ENCODE measurements around the gene SEC16A. TPM values are rescaled to one million over a fixed set of nuclear protein-coding genes. Genes with fewer than 3 reads are reported as not detected.
"Not testable (repeated sequence)": the region's sequence is repeated elsewhere in the genome, so short reads cannot be mapped to it uniquely, and the experiment has no call there.

SEC16A gene
- total RNA-seq, 4 donors from 2014 or later = 58.0 to 89.3 (median 75.0) TPM

GRCh38 chr9:136410500-136411287, 72.1 kb downstream of the SEC16A start, which contains the start of the genes ENTR1 and PMPCA:
Gene ENTR1, minus strand, starts transcription at chr9:136410614. Its CDS starts 217 bp downstream, at chr9:136410397.
Gene PMPCA, plus strand, starts transcription at chr9:136410658. Its CDS starts 11 bp downstream, at chr9:136410669.
- 0% methylated on average over 49 of the region's 83 CpGs for WGBS
- H3K27ac ChIP-seq = peak within 1 kb of the TSS; percentile 81
- peaks cover 30% of the 10 kb centered on the region for H3K4me1 ChIP-seq
- no peak for TF ChIP-seq EP300 (IDR thresholded peaks at IDR 0.05)
- peak; percentile 85 to 94 (median 90) for TF ChIP-seq POLR2AphosphoS5 (IDR thresholded peaks at IDR 0.05)
- TF ChIP-seq POLR2A (IDR thresholded peaks at IDR 0.05) = peak; percentile 65
- TF ChIP-seq CTCF (IDR thresholded peaks at IDR 0.05) = no peak
- H3K9me3 ChIP-seq = no peaks in the 10 kb centered on the region
- peak; percentile 96 for DNase-seq (ENCODE audit: low spot score in 2 of 2)
- H3K4me3 ChIP-seq = peak within 1 kb of the TSS; percentile 91
- H3K36me3 ChIP-seq = peaks cover 53% of the 10 kb centered on the region
- no peaks in the 10 kb centered on the region for H3K27me3 ChIP-seq

GRCh38 chr9:136409557-136410455, 73.0 kb downstream of the SEC16A start:
- H3K4me1 ChIP-seq = peaks cover 35% of the 10 kb centered on the region
- peak overlapping the region; percentile 81 for H3K27ac ChIP-seq
- peak overlapping the region; percentile 91 for H3K4me3 ChIP-seq
- no peaks in the 10 kb centered on the region for H3K27me3 ChIP-seq
- TF ChIP-seq CTCF (IDR thresholded peaks at IDR 0.05) (no peak), POLR2AphosphoS5 (IDR thresholded peaks at IDR 0.05) (no peak), POLR2A (IDR thresholded peaks at IDR 0.05) (no peak), EP300 (IDR thresholded peaks at IDR 0.05) (no peak)
- WGBS = 11% methylated on average over 45 of the region's 71 CpGs
- no peaks in the 10 kb centered on the region for H3K9me3 ChIP-seq
- H3K36me3 ChIP-seq = peaks cover 53% of the 10 kb centered on the region
- peak in 1 of 2 donors; percentile 73 for DNase-seq (ENCODE audit: low spot score in 2 of 2)

DNA sequence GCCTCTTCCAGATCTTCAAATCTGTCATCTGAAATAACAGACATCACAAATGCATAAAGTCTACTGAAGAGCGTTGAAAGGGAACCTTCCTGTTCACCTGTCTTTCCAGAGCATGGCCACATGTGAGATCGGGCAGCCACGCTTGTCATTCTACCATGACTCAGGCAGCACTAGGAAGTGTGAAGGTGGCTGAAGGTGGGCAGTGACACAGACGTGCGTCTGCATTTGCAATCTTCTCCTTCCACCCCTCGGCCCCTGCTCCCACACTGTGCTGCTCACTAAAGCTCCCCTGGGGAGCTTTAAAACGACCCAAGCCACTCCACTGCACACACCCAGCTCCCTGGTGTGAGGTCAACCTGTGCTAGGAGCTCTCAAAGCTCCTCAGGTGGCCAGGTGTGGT, 74.9 kb downstream of the SEC16A start:
- no peak overlapping the region for H3K27ac ChIP-seq
- peaks cover 39% of the 10 kb centered on the region for H3K4me1 ChIP-seq
- H3K9me3 ChIP-seq = no peaks in the 10 kb centered on the region
- TF ChIP-seq POLR2AphosphoS5 (IDR thresholded peaks at IDR 0.05) (no peak), POLR2A (IDR thresholded peaks at IDR 0.05) (no peak), CTCF (IDR thresholded peaks at IDR 0.05) (no peak), EP300 (IDR thresholded peaks at IDR 0.05) (no peak)
- no peak for DNase-seq (ENCODE audit: low spot score in 2 of 2)
- no peaks in the 10 kb centered on the region for H3K27me3 ChIP-seq
- H3K36me3 ChIP-seq = peaks cover 49% of the 10 kb centered on the region
- WGBS = 88% methylated on average over 7 of the region's 7 CpGs
- H3K4me3 ChIP-seq = no peak overlapping the region

GRCh38 chr9:136407061-136407460, 75.8 kb downstream of the SEC16A start:
- Histone ChIP-seq H3K36me3 (peaks cover 53% of the 10 kb centered on the region), H3K4me1 (peaks cover 38% of the 10 kb centered on the region)
- not testable (repeated sequence) for H3K9me3 ChIP-seq; H3K27me3 ChIP-seq; DNase-seq (ENCODE audit: low spot score in 2 of 2); H3K27ac ChIP-seq; H3K4me3 ChIP-seq
- 84% methylated on average over 28 of the region's 28 CpGs for WGBS

DNA sequence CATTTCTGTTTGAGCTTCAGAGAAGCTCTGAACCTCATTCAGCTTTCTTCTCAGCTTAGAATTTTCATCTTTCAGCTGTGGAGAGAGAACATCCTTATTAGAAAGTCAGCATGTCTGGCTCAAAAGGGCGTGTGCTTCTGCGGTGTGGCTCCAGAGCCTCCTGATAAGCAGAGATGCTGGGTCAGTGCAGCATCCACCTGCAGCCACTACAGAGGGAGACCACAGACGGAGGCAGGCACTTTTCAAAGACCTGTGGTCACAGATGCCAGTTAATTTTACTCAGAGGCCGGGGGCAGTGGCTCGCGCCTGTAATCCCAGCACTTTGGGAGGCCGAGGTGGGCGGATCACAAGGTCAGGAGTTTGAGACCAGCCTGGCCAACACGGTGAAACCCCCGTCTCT, 76.9 kb downstream of the SEC16A start:
- not testable (repeated sequence) for H3K9me3 ChIP-seq; H3K27ac ChIP-seq; DNase-seq (ENCODE audit: low spot score in 2 of 2); H3K4me3 ChIP-seq; H3K27me3 ChIP-seq
- Histone ChIP-seq H3K4me1 (peaks cover 27% of the 10 kb centered on the region), H3K36me3 (peaks cover 57% of the 10 kb centered on the region)
- 89% methylated on average over 10 of the region's 10 CpGs for WGBS

- Histone ChIP-seq H3K27ac (no peak overlapping the region), H3K36me3 (peaks cover 57% of the 10 kb centered on the region), H3K27me3 (no peaks in the 10 kb centered on the region), H3K4me3 (no peak overlapping the region), H3K4me1 (peaks cover 30% of the 10 kb centered on the region), H3K9me3 (no peaks in the 10 kb centered on the region)
- TF ChIP-seq POLR2A (IDR thresholded peaks at IDR 0.05) (no peak), POLR2AphosphoS5 (IDR thresholded peaks at IDR 0.05) (no peak), CTCF (IDR thresholded peaks at IDR 0.05) (no peak), EP300 (IDR thresholded peaks at IDR 0.05) (no peak)
- 79% methylated on average over 7 of the region's 7 CpGs for whole genome bisulfite sequencing
- no peak for DNase-seq (ENCODE audit: low spot score in 2 of 2)
These were observed 77.4 kb downstream of the SEC16A start for GRCh38 chr9:136405481-136405880.

Data from suprapubic skin (tissue), 4 donors.